NB4 (cell line): ENCODE measurements around the gene FKRP.

Experiments used
- MYC ChIP-seq: IDR thresholded peaks from 2 replicates; pipeline ENCODE4 v1.6.1; 2011; ENCODE audit warnings: low read depth, low read length
- POLR2A ChIP-seq: IDR thresholded peaks from 2 replicates; pipeline ENCODE4 v1.6.1; 2011; ENCODE audit warnings: mild to moderate bottlenecking; ENCODE audit not compliant: insufficient read length; ENCODE audit errors: extremely low read depth
- TF ChIP-seq, protein P1 (sequence below): IDR thresholded peaks from one replicate; pipeline ENCODE4 v1.5.1; 2012; ENCODE audit warnings: low read depth, low read length
- TF ChIP-seq, protein P2 (sequence below): IDR thresholded peaks from 2 replicates; pipeline ENCODE4 v1.6.1; 2011; ENCODE audit warnings: low read depth, low read length

DNA sequence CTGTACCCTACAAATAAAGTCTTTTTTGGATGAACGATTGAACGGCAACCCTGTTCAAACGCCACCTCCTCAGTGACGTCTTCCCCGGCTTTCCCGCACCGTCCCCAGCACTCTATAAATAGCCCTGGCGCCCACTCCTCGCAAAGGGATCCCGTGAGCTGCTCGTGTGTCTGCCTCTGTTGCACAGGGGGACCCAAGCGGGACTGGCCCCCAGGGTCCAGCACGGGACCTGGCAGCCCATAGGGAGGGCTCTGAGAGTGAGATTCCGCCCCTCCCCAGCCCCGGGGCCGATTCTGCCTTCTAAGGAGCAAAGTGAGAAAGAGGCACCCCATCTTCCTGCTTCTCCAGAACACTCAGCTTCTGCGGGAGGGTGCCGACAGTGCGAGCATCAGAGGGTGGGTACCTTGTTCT is 8.1 kb upstream of the FKRP start:
- no peak for TF ChIP-seq POLR2A
- TF ChIP-seq, protein P1, sequence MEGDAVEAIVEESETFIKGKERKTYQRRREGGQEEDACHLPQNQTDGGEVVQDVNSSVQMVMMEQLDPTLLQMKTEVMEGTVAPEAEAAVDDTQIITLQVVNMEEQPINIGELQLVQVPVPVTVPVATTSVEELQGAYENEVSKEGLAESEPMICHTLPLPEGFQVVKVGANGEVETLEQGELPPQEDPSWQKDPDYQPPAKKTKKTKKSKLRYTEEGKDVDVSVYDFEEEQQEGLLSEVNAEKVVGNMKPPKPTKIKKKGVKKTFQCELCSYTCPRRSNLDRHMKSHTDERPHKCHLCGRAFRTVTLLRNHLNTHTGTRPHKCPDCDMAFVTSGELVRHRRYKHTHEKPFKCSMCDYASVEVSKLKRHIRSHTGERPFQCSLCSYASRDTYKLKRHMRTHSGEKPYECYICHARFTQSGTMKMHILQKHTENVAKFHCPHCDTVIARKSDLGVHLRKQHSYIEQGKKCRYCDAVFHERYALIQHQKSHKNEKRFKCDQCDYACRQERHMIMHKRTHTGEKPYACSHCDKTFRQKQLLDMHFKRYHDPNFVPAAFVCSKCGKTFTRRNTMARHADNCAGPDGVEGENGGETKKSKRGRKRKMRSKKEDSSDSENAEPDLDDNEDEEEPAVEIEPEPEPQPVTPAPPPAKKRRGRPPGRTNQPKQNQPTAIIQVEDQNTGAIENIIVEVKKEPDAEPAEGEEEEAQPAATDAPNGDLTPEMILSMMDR = no peak
- no peak for TF ChIP-seq MYC
- TF ChIP-seq, protein P2, sequence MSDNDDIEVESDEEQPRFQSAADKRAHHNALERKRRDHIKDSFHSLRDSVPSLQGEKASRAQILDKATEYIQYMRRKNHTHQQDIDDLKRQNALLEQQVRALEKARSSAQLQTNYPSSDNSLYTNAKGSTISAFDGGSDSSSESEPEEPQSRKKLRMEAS = no peak
